Keratinocyte (primary cell): ENCODE data around the gene PID1. TPM values are rescaled to one million over a fixed set of nuclear protein-coding genes. Genes with fewer than 3 reads are reported as not detected.

Experiments
- DNase-seq: peaks from one replicate; pipeline ENCODE4 v3.0.0-alpha.2; 2011; ENCODE audit warnings: low read depth, missing footprints, low spot score
- FAIRE-seq: peaks from 2 replicates; lab custom pipeline; 2011; peaks lifted over from hg19 to GRCh38; lab: Jason Lieb, UNC
- H2AFZ ChIP-seq: 2 replicates; pipeline ENCODE4 v1.6.0; 2012; ENCODE audit warnings: low read length, control low read depth, inconsistent platforms; ENCODE audit not compliant: control insufficient read depth
- H3K27ac ChIP-seq: 2 replicates; pipeline ENCODE4 v1.5.1; 2011; ENCODE audit warnings: low read length; ENCODE audit not compliant: control insufficient read depth, insufficient read depth
- H3K27me3 ChIP-seq: 3 replicates; pipeline ENCODE4 v1.6.0; 2011; ENCODE audit warnings: low read length; ENCODE audit not compliant: control insufficient read depth, insufficient read depth; ENCODE audit errors: extremely low read depth
- H3K36me3 ChIP-seq, 2 experiments: 2 replicates in 1 of 2; 3 replicates in 1 of 2; pipeline ENCODE4 v1.5.1; 2011; ENCODE audit warnings: low read length in 2 of 2, mild to moderate bottlenecking in 1 of 2; ENCODE audit not compliant: control insufficient read depth in 2 of 2, insufficient read depth in 2 of 2; ENCODE audit errors: extremely low read depth in 1 of 2
- H3K4me1 ChIP-seq: 3 replicates; pipeline ENCODE4 v1.5.1; 2011; ENCODE audit warnings: low read length; ENCODE audit not compliant: control insufficient read depth, insufficient read depth; ENCODE audit errors: extremely low read depth
- H3K4me2 ChIP-seq: 3 replicates; pipeline ENCODE4 v1.6.0; 2011; ENCODE audit warnings: low read depth, low read length; ENCODE audit not compliant: control insufficient read depth, insufficient read depth; ENCODE audit errors: extremely low read depth
- H3K4me3 ChIP-seq, 3 experiments: fragments of 200-600 bp in 1 of 3; sonication (generic) in 1 of 3; 2 replicates in 2 of 3; 3 replicates in 1 of 3; pipeline ENCODE4 v1.5.1; 2011 to 2016; ENCODE audit warnings: low read length in 3 of 3, mild to moderate bottlenecking in 3 of 3, control low read depth in 2 of 3, inconsistent platforms in 1 of 3, low read depth in 1 of 3, mixed read lengths in 1 of 3, mixed run types in 1 of 3, moderate library complexity in 1 of 3; ENCODE audit not compliant: control insufficient read depth in 2 of 3, insufficient read depth in 2 of 3; ENCODE audit errors: extremely low read depth in 1 of 3
- H3K79me2 ChIP-seq: 2 replicates; pipeline ENCODE4 v1.6.0; 2012; ENCODE audit warnings: low read length; ENCODE audit not compliant: control insufficient read depth, insufficient read depth
- H3K9ac ChIP-seq: 3 replicates; pipeline ENCODE4 v1.6.0; 2011; ENCODE audit warnings: low read length; ENCODE audit not compliant: control insufficient read depth, insufficient read depth; ENCODE audit errors: extremely low read depth
- H3K9me1 ChIP-seq: 3 replicates; pipeline ENCODE4 v1.6.0; 2011; ENCODE audit warnings: low read length; ENCODE audit not compliant: control insufficient read depth, insufficient read depth; ENCODE audit errors: extremely low read depth
- H3K9me3 ChIP-seq: 2 replicates; pipeline ENCODE4 v1.5.1; 2012; ENCODE audit warnings: low read depth, low read length; ENCODE audit not compliant: control insufficient read depth
- H4K20me1 ChIP-seq: 3 replicates; pipeline ENCODE4 v1.6.0; 2011; ENCODE audit warnings: low read length; ENCODE audit not compliant: control insufficient read depth, insufficient read depth; ENCODE audit errors: extremely low read depth
- EZH2 ChIP-seq: IDR thresholded peaks from one replicate; pipeline ENCODE4 v1.6.1; 2012; ENCODE audit warnings: inconsistent platforms, mild to moderate bottlenecking, low read length, moderate library complexity
- dilution Hi-C: fragments of 300-500 bp; cut with MboI; formaldehyde crosslinking; loops from one replicate; pipeline ENCODE4 v1.7.0; 2020; ENCODE audit warnings: low sequenced_read_pairs; ENCODE audit not compliant: extremely low pct_ligation_motif_present
- polyA plus RNA-seq, 5 experiments: library from polyadenylated mRNA; depleted of rRNA in 3 of 5; stranded (reverse) in 3 of 5; stranded (forward) in 1 of 5; unstranded in 1 of 5; fragments of >200 nt; gene quantifications; 1 replicate in 1 of 5; 2 replicates in 3 of 5; 3 replicates in 1 of 5; pipeline versions ENCODE4 v1.2.1 to v1.2.3, GENCODE V29; 2011 to 2012; ENCODE audit warnings: missing spikeins in 2 of 5, low read depth in 1 of 5, low replicate concordance in 1 of 5
- TF ChIP-seq, protein P1 (sequence below), 3 experiments: IDR thresholded peaks in 1 of 3; conservative IDR thresholded peaks in 1 of 3; optimal IDR thresholded peaks in 1 of 3; 2 replicates in 2 of 3; 3 replicates in 1 of 3; pipeline versions ENCODE3 to v1.5.1; 2011; ENCODE audit warnings: low read length in 3 of 3, mild to moderate bottlenecking in 3 of 3, moderate library complexity in 2 of 3, control low read depth in 1 of 3, inconsistent platforms in 1 of 3; ENCODE audit not compliant: insufficient read depth in 2 of 3; ENCODE audit errors: extremely low read depth in 1 of 3

The PID1 gene
- polyA plus RNA-seq, 1 donor (not counting 4 experiments of a cell fraction or from before 2014, with no cell fraction given), result 5.4 TPM

GRCh38 chr2:229107601-229108000 is 163.5 kb downstream of the PID1 start:
- FAIRE-seq (no peak), DNase-seq (no peak)
- H3K9me3 ChIP-seq, result no peaks in the 10 kb centered on the region
- no peak overlapping the region for H3K4me3 ChIP-seq
- H3K9ac ChIP-seq, result no peak overlapping the region
- no peak for TF ChIP-seq EZH2
- TF ChIP-seq, protein P1, sequence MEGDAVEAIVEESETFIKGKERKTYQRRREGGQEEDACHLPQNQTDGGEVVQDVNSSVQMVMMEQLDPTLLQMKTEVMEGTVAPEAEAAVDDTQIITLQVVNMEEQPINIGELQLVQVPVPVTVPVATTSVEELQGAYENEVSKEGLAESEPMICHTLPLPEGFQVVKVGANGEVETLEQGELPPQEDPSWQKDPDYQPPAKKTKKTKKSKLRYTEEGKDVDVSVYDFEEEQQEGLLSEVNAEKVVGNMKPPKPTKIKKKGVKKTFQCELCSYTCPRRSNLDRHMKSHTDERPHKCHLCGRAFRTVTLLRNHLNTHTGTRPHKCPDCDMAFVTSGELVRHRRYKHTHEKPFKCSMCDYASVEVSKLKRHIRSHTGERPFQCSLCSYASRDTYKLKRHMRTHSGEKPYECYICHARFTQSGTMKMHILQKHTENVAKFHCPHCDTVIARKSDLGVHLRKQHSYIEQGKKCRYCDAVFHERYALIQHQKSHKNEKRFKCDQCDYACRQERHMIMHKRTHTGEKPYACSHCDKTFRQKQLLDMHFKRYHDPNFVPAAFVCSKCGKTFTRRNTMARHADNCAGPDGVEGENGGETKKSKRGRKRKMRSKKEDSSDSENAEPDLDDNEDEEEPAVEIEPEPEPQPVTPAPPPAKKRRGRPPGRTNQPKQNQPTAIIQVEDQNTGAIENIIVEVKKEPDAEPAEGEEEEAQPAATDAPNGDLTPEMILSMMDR (optimal IDR thresholded peaks at IDR 0.05 in 1 of 3, IDR thresholded peaks at IDR 0.05 in 1 of 3, conservative IDR thresholded peaks at IDR 0.05 in 1 of 3; ENCODE audit: extremely low read depth in 1 of 3, insufficient read depth in 2 of 3, low read length in 3 of 3), result no peak
- no peaks in the 10 kb centered on the region for H3K27me3 ChIP-seq
- dilution Hi-C loops, result no loop called here
- no peak overlapping the region for H2AFZ ChIP-seq
- no peaks in the 10 kb centered on the region for H3K4me1 ChIP-seq
- H3K36me3 ChIP-seq, result no peaks in the 10 kb centered on the region
- no peak overlapping the region for H3K4me2 ChIP-seq
- no peaks in the 10 kb centered on the region for H3K79me2 ChIP-seq
- no peaks in the 10 kb centered on the region for H4K20me1 ChIP-seq
- H3K27ac ChIP-seq, result no peak overlapping the region
- no peaks in the 10 kb centered on the region for H3K9me1 ChIP-seq

DNA sequence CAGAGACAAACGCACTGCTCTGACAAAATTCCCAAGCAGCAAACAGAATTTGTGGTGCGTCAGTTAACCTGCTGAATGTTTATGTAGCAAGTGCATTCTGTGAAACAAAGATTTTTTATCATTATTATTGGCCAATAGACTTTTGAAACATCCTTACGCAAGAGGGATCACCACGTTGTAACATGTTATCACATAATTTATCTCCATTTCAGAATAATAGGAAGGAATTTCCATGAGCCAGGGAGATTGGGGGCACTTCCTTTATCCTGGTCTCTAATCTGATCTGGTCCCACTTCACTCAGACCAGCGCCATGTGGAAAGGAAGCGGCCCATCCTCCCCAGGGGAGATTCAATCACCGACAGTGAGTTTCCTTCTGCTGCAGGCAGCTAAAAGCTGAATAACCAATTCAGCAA is 166.1 kb downstream of the PID1 start:
- TF ChIP-seq, protein P1 (optimal IDR thresholded peaks at IDR 0.05 in 1 of 3, IDR thresholded peaks at IDR 0.05 in 1 of 3, conservative IDR thresholded peaks at IDR 0.05 in 1 of 3; ENCODE audit: extremely low read depth in 1 of 3, insufficient read depth in 2 of 3, low read length in 3 of 3), result no peak

More for the DNA sequence above, 166.1 kb downstream of the PID1 start:
- no peaks in the 10 kb centered on the region for H3K9me1 ChIP-seq
- no peak overlapping the region for H3K4me2 ChIP-seq
- H3K9me3 ChIP-seq, result no peaks in the 10 kb centered on the region
- no peaks in the 10 kb centered on the region for H3K36me3 ChIP-seq
- H3K27ac ChIP-seq, result no peak overlapping the region
- no peak overlapping the region for H2AFZ ChIP-seq
- H3K9ac ChIP-seq, result no peak overlapping the region
- H3K79me2 ChIP-seq, result no peaks in the 10 kb centered on the region
- FAIRE-seq (no peak), DNase-seq (no peak)
- no peak overlapping the region for H3K4me3 ChIP-seq
- H4K20me1 ChIP-seq, result no peaks in the 10 kb centered on the region
- H3K27me3 ChIP-seq, result no peaks in the 10 kb centered on the region
- H3K4me1 ChIP-seq, result no peaks in the 10 kb centered on the region
- dilution Hi-C loops, result no loop called here
